Measurements from ENCODE around the gene KHSRP. TPM values are rescaled to one million over a fixed set of nuclear protein-coding genes. Genes with fewer than 3 reads are reported as not detected.
"Not testable (repeated sequence)": the region's sequence is repeated elsewhere in the genome, so short reads cannot be mapped to it uniquely, and the experiment has no call there.

Gene KHSRP
- total RNA-seq, 2 experiments from 2014 or later, result 345 to 354 TPM

DNA sequence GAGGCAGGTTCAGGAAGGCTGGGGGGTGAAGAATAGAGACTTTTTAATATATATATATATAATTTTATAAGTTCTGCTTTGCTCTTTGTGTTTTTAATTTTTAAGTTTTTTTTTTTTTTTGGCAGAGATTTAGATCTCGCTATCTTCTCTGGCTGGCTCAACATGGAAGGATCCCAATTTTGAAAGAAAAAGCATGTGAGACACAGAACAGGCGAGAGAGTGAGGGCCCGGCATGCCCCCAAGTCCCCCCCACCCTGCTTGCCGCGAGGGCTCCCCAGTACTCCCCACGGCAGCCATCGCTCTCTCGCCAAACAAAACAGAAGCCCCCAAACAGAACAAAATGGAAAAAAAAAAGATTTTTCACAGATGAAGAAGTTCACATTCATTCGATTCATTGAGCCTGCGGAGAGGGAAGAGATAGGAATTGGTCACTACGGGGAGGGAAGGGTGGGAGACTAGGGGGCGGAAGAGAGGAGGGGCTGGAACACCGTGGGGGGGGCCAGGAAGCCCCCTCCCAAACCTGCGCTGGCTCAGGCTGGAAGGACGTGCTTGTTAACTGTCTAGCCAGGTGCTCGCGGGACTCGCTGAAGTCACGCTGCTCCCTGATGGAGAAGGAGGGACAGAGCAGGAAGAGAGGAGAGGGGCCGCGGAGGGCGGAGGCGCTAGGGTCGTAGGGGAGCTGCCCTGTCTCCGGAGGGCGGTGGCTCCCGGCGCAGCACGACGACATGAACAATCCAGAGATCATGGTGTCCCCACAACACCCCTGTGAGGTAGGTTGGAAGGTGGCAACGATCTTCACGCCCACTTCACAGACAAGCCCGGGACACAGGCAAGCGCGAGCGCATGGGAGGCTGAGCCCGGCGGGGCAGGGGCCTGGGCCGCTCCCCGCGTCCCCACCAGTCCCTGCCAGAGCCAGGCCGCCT is 10.6 kb downstream of the KHSRP start:
- no peak overlapping the region for H3K4me3 Mint-ChIP-seq
- H3K36me3 Mint-ChIP-seq (ENCODE audit: low read depth), result peaks cover 38% of the 10 kb centered on the region
- no peak for ATAC-seq
- H3K9me3 Mint-ChIP-seq (ENCODE audit: insufficient read depth), result no peaks in the 10 kb centered on the region
- ChIA-PET CTCF (no interaction called here), POLR2A (no interaction called here)
- no peaks in the 10 kb centered on the region for H3K27me3 Mint-ChIP-seq (ENCODE audit: low read depth)
- no peak for DNase-seq
- H3K4me1 Mint-ChIP-seq (ENCODE audit: low read depth), result no peaks in the 10 kb centered on the region
- no peak overlapping the region for H3K27ac Mint-ChIP-seq

DNA sequence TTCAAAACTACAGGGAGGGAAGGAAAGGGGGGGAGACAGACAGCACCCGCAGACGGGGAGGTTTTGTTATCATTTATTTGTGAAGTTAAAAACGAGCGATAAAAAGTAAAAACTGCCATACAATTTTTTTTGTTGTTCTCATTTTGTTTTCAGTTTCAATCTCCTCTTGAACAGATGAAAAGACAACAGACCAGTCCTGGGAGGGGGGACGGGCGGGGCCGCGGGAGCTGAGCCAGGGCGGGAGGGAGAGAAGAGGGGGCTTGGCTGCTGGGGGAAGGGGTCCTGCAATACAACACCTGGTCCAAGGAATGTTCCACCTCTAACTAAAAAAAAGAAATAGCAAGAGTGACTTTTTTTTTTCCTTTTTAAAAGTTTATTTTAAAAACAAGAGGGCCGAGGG is 11.3 kb downstream of the KHSRP start:
- H3K27ac Mint-ChIP-seq, result no peak overlapping the region
- H3K4me1 Mint-ChIP-seq (ENCODE audit: low read depth), result no peaks in the 10 kb centered on the region
- no peaks in the 10 kb centered on the region for H3K27me3 Mint-ChIP-seq (ENCODE audit: low read depth)
- DNase-seq (no peak), ATAC-seq (no peak)
- H3K9me3 Mint-ChIP-seq (ENCODE audit: insufficient read depth), result no peaks in the 10 kb centered on the region
- ChIA-PET CTCF (no interaction called here), POLR2A (no interaction called here)
- peaks cover 32% of the 10 kb centered on the region for H3K36me3 Mint-ChIP-seq (ENCODE audit: low read depth)
- H3K4me3 Mint-ChIP-seq, result no peak overlapping the region

DNA sequence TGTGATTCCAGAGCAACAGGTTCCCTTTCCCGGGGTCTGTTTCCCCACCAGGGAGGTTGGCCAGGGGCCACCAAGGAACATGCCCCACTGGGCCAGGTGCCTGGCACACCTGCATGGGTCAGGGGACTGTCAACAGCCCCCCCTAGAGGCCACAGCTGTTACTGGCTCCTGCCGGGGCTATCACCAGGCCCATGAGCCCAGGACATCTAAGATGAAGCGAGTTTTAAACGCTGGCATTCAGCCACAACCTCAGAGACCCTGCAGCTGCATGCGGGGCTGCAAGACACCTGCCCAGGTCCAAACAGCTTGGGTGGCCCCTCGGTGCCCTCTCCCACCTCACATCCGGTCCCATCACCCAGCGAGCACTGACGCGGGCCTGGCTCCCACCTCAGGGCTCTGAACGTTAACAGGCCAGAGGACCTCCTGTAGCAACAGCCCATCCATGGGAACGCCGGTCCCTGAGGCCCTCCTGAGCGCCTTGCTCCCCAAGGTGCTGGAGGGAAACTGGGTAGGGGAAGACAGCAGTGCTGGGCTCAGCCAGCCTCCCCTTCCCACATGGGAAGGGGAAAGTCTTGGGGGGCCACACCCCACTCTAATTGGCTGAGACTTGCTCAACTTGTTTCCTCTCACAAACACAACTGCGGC is 12.0 kb downstream of the KHSRP start:
- Mint-ChIP-seq H3K4me1 (ENCODE audit: low read depth) (no peaks in the 10 kb centered on the region), H3K36me3 (ENCODE audit: low read depth) (peaks cover 27% of the 10 kb centered on the region), H3K4me3 (no peak overlapping the region), H3K27ac (no peak overlapping the region), H3K9me3 (ENCODE audit: insufficient read depth) (no peaks in the 10 kb centered on the region), H3K27me3 (ENCODE audit: low read depth) (no peaks in the 10 kb centered on the region)
- peak; percentile 54 for DNase-seq
- ChIA-PET POLR2A (no interaction called here), CTCF (interaction anchor here (1.0 kb wide), 1 partner anchor 284 kb away, joined by 3 read pairs; no protein-coding TSS in a partner anchor)
- peak; percentile 67 for ATAC-seq

DNA sequence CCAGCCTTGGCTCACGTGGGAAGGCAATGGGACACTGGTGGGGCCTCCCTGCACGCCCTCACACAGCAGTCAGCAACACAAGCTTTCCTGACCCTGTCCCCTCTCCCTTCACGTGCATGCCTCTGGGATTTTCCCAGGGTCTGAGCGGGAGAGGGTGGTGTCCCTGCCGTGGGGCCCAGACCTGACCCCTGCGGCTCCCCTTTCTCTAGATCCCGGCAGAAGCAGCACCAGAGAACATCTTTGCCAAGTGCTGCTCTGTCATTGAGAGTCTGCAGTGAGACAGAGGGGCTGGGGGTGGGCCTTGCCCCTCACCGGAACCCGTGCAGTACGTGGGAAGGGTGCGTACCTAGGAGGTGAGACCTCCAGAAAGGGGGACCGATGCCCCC is 12.6 kb downstream of the KHSRP start:
- Mint-ChIP-seq H3K9me3 (ENCODE audit: insufficient read depth) (no peaks in the 10 kb centered on the region), H3K27ac (no peak overlapping the region), H3K4me3 (no peak overlapping the region), H3K36me3 (ENCODE audit: low read depth) (peaks cover 24% of the 10 kb centered on the region), H3K27me3 (ENCODE audit: low read depth) (no peaks in the 10 kb centered on the region), H3K4me1 (ENCODE audit: low read depth) (no peaks in the 10 kb centered on the region)
- no peak for DNase-seq
- ATAC-seq, result peak; percentile 9
- ChIA-PET CTCF (interaction anchor here (1.0 kb wide), 1 partner anchor 284 kb away, joined by 3 read pairs; no protein-coding TSS in a partner anchor), POLR2A (no interaction called here)

DNA sequence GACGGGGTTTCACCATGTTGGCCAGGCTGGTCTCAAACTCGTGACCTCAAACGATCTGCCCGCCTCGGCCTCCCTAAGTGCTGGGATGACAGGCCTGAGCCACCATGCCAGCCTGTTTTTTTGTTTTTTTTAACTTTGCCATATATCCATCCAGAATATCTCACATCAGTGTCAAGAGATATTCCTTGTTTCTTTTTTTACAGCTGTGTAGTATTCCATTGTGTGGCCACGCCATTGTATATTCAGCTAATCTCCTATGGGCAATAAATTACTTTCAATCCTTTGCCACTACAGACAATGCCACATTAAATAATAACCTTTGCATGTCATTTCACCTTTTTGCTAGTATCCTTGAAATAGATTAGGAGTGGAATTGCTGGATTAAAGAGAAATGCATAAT is 15.3 kb downstream of the KHSRP start:
- no peak for DNase-seq
- Mint-ChIP-seq H3K4me1 (ENCODE audit: low read depth) (no peaks in the 10 kb centered on the region), H3K9me3 (ENCODE audit: insufficient read depth) (no peaks in the 10 kb centered on the region), H3K27ac (no peak overlapping the region), H3K36me3 (ENCODE audit: low read depth) (peaks cover 12% of the 10 kb centered on the region), H3K27me3 (ENCODE audit: low read depth) (no peaks in the 10 kb centered on the region), H3K4me3 (no peak overlapping the region)
- ChIA-PET POLR2A (no interaction called here), CTCF (interaction anchor here (1.0 kb wide), 1 partner anchor 17 kb away, joined by 3 read pairs; no protein-coding TSS in a partner anchor)
- ATAC-seq, result no peak

DNA sequence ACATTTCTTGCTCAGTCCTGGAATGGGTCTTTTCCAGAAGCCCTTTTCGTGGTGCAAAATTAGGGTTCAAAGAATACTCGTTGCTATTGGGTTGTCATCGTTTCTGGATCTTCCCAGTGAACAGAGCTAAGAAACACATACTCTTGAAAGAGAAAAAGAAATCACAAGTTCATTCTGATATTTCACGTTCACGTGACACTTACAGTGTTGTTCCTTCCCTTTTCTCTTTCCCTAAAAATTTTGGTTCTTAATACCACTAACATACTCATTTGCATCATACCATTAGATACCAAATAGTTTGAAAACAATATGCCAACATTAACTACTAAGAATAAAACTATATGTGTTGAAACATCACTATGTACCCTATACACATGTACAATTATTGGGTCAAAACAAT is 18.2 kb downstream of the KHSRP start:
- Mint-ChIP-seq H3K9me3 (ENCODE audit: insufficient read depth) (no peaks in the 10 kb centered on the region), H3K4me3 (no peak overlapping the region), H3K4me1 (ENCODE audit: low read depth) (no peaks in the 10 kb centered on the region), H3K27ac (no peak overlapping the region), H3K36me3 (ENCODE audit: low read depth) (no peaks in the 10 kb centered on the region), H3K27me3 (ENCODE audit: low read depth) (no peaks in the 10 kb centered on the region)
- ATAC-seq, result no peak
- DNase-seq, result no peak
- POLR2A ChIA-PET, result interaction anchor here (0.6 kb wide), 1 partner anchor 100 kb away, joined by 3 read pairs; no protein-coding TSS in a partner anchor
- CTCF ChIA-PET, result no interaction called here

DNA sequence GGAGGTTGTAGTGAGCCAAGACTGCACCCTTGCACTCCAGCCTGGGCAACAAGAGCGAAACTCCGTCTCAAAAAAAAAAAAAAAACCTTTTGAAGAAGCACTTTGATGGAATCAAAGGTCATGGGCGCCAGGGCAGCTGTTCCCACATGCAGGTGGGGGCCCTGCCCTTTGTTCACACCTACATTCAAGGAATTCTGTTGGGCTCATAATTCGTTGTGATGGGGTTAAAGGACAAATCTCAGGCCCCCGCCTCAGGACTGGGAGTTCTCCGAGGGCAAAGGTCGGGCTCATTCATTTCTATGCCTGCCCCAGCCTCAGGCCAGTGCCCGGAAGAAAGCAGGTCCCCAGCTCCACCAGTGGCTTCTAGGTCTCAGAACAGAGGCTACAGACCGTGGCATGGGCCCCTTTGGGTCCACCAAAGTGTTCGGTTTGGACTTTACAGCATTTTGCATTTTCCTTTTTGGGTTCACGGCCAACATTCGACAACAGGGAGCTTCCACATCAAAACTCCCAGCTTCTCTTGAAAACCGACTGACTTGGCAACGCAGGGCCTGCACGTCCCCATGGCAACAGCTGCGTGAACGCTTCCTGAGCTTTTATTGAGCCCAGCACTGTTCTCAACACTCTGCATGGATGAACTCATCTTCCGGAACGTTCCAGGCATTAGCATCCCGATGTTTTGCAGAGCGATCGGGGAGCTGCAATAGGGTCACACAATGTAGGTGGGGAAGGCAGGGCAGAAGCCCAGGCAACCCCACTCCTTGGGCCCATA is 21.6 kb downstream of the KHSRP start:
- CTCF ChIA-PET, result no interaction called here
- Mint-ChIP-seq H3K4me3 (no peak overlapping the region), H3K36me3 (ENCODE audit: low read depth) (no peaks in the 10 kb centered on the region), H3K27me3 (ENCODE audit: low read depth) (no peaks in the 10 kb centered on the region), H3K27ac (no peak overlapping the region), H3K9me3 (ENCODE audit: insufficient read depth) (no peaks in the 10 kb centered on the region), H3K4me1 (ENCODE audit: low read depth) (peaks cover 3% of the 10 kb centered on the region)
- DNase-seq (no peak), ATAC-seq (no peak)
- POLR2A ChIA-PET, result interaction anchor here (0.6 to 1.0 kb wide), 2 partner anchors 9 to 18 kb away, joined by 3 to 4 read pairs; no protein-coding TSS in a partner anchor

DNA sequence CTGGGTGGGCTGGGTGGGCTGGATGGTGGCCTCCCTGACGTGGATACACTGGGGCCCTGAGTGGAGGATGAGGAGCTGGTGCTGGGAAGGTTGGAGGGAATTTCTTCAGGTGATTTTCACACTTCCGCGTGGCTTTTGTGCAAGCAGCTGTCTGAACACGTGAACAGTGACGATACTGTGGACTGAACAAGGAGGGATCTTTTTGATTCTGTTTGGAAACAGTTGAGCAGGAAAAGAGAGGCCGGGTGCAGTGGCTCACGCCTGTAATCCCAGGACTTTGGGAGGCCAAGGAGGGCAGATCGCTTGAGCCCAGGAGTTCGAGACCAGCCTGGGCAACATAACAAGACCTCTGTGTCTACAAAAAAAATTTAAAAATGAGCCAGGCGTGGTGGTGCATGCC is 22.6 kb downstream of the KHSRP start:
- H3K4me3 Mint-ChIP-seq, result no peak overlapping the region
- ChIA-PET POLR2A (no interaction called here), CTCF (no interaction called here)
- no peaks in the 10 kb centered on the region for H3K27me3 Mint-ChIP-seq (ENCODE audit: low read depth)
- no peak overlapping the region for H3K27ac Mint-ChIP-seq
- no peak for ATAC-seq
- no peak for DNase-seq
- no peaks in the 10 kb centered on the region for H3K9me3 Mint-ChIP-seq (ENCODE audit: insufficient read depth)
- no peaks in the 10 kb centered on the region for H3K36me3 Mint-ChIP-seq (ENCODE audit: low read depth)
- peaks cover 3% of the 10 kb centered on the region for H3K4me1 Mint-ChIP-seq (ENCODE audit: low read depth)

DNA sequence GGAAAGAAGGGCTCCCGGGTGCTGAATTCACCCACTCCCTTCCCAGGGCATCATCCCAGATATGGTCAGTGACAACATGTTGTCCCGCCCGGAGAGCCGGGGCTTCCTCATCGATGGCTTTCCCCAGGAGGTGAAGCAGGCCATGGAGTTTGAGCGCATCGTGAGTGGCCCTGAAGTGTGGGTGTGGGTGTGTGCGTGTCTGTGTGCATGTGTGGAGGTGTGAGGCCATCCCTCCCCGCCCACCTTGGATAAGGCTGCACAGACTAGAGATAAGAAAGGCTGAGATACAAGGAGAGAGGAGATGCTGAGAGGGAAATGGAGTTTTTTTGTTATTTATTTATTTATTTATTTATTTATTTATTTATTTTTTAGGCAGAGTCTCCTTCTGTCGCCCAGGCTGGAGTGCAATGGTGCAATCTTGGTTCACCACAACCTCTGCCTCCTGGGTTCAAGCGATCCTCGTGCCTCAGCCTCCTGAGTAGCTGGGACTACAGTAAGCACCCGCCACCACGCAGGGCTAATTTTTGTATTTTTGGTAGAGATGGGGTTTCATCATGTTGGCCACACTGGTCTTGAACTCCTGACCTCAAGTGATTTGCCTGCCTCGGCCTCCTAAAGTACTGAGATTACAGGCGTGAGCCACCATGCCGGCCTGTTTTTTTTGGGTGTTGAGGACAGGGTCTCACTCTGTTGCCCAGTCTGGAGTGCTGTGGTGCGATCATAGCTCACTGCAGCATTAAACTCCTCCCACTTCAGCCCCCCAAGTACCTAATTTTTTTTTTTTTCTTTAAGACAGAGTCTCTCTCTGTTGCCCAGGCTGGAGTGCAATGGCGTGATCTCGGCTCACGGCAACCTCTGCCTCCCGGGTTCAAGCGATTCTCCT is 24.3 kb downstream of the KHSRP start:
- H3K27me3 Mint-ChIP-seq (ENCODE audit: low read depth); H3K9me3 Mint-ChIP-seq (ENCODE audit: insufficient read depth); H3K36me3 Mint-ChIP-seq (ENCODE audit: low read depth); DNase-seq; H3K27ac Mint-ChIP-seq; CTCF ChIA-PET; H3K4me1 Mint-ChIP-seq (ENCODE audit: low read depth); ATAC-seq; H3K4me3 Mint-ChIP-seq: not testable (repeated sequence)
- POLR2A ChIA-PET, result interaction anchor here (1.0 kb wide), 1 partner anchor 21 kb away, joined by 3 read pairs; no protein-coding TSS in a partner anchor

DNA sequence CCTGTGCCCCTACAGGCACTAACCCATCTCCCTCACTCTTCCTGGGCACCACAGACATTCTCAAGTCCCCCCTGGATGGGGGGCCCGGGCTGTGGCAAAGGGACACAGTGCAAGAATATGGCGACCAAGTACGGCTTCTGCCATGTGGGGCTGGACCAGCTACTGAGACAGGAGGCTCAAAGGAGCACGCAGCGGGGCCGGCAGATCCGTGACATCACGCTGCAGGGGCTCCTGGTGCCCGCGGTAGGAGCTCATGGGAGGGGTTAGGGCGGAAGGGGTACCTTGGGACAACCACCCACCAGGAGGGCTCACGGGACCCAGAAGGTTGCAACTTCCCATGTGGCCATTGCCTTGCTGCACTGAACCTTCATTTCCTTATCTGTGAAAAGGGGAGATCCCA is 28.3 kb downstream of the KHSRP start:
- ATAC-seq (no peak), DNase-seq (no peak)
- Mint-ChIP-seq H3K4me1 (ENCODE audit: low read depth) (peaks cover 28% of the 10 kb centered on the region), H3K36me3 (ENCODE audit: low read depth) (peaks cover 14% of the 10 kb centered on the region), H3K27ac (no peak overlapping the region), H3K4me3 (no peak overlapping the region), H3K9me3 (ENCODE audit: insufficient read depth) (no peaks in the 10 kb centered on the region), H3K27me3 (ENCODE audit: low read depth) (no peaks in the 10 kb centered on the region)
- ChIA-PET POLR2A (no interaction called here), CTCF (interaction anchor here (0.7 kb wide), 1 partner anchor 110 kb away, joined by 3 read pairs; no protein-coding TSS in a partner anchor)

DNA sequence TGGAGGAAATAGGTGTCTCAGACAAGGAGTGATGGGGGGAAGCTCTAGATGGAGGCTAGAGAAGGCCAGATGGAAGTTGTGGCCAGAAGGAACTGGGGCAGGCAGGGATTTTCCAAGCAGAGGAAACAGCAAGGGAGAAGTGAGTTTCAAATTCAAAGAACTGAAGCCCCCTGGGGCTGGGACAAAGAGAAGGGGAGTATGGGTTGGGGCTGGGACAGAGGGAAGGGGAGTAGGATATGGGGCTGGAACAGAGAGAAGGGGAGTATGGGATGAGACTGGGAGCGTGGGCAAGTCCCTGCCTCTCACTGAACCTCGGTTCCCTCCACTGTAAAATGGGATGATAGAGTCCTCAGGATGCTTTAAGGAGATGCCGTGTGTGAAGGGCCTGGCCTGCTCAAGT is 29.8 kb downstream of the KHSRP start:
- POLR2A ChIA-PET, result no interaction called here
- peak overlapping the region; percentile 72 for H3K27ac Mint-ChIP-seq
- no peaks in the 10 kb centered on the region for H3K9me3 Mint-ChIP-seq (ENCODE audit: insufficient read depth)
- H3K36me3 Mint-ChIP-seq (ENCODE audit: low read depth), result peaks cover 21% of the 10 kb centered on the region
- no peak for DNase-seq
- peaks cover 28% of the 10 kb centered on the region for H3K4me1 Mint-ChIP-seq (ENCODE audit: low read depth)
- peak overlapping the region; percentile 96 for H3K4me3 Mint-ChIP-seq
- no peak for ATAC-seq
- CTCF ChIA-PET, result no interaction called here
- no peaks in the 10 kb centered on the region for H3K27me3 Mint-ChIP-seq (ENCODE audit: low read depth)

Measured in activated CD8-positive, alpha-beta T cell treated with anti-CD3 and anti-CD28 coated beads, Interleukin-2, amount 10 ng/mL, durations not matched to agents 7 days and 5 days (primary cell).